Ishikawa (cell line): ENCODE data around the gene PATE3.

ENCODE experiments used
- CEBPB ChIP-seq: IDR thresholded peaks from 2 replicates; pipeline ENCODE4 v1.6.1; 2012
- CREB1 ChIP-seq: IDR thresholded peaks from 2 replicates; pipeline ENCODE4 v1.6.1; 2012; ENCODE audit warnings: low read depth
- EGR1 ChIP-seq: IDR thresholded peaks from 2 replicates; pipeline ENCODE4 v1.6.1; 2012
- FOXM1 ChIP-seq: IDR thresholded peaks from 2 replicates; pipeline ENCODE4 v1.6.1; 2012; ENCODE audit warnings: low read depth, borderline replicate concordance
- MAX ChIP-seq: IDR thresholded peaks from 2 replicates; pipeline ENCODE4 v1.6.1; 2012
- NFIC ChIP-seq: IDR thresholded peaks from 2 replicates; pipeline ENCODE4 v1.6.1; 2012
- RAD21 ChIP-seq: IDR thresholded peaks from 2 replicates; pipeline ENCODE4 v1.6.1; 2012; ENCODE audit warnings: low read depth
- TAF1 ChIP-seq: IDR thresholded peaks from 2 replicates; pipeline ENCODE4 v1.6.1; 2012; ENCODE audit warnings: low read depth, mild to moderate bottlenecking
- TEAD4 ChIP-seq: IDR thresholded peaks from 2 replicates; pipeline ENCODE4 v1.6.1; 2012
- ZBTB7A ChIP-seq: IDR thresholded peaks from 2 replicates; pipeline ENCODE4 v1.6.1; 2012; ENCODE audit warnings: low read depth
- TF ChIP-seq, protein P1 (sequence below): IDR thresholded peaks from 2 replicates; pipeline ENCODE4 v1.6.1; 2012

PATE3 gene

DNA sequence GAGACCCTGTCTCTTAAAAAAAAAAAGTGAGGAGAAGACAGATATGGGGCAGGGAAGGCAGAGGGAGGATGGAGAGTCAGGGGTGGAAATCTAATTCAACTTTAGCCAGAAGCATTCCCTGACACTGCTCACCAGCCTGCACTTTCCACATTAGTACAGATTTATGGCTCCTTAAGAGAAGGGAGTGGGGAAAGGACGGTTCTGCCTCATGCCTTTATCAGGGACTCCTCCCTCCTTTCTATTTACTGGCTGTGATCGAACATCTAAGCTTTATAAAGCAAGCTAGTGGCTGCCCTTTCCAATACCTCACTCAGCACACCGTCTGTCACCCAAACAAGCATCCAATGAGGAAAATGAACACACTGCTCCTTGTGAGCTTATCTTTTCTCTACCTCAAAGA lies 45.1 kb downstream of the PATE3 start, which contains the start of gene PATE4:
Gene PATE4, plus strand, starts transcription at position 301 of the 400 bp plus-strand sequence. Its CDS starts 44 bp downstream, at position 345.
- TF ChIP-seq CREB1 (no peak), CEBPB (no peak), RAD21 (no peak), MAX (no peak), ZBTB7A (no peak), EGR1 (no peak)

DNA sequence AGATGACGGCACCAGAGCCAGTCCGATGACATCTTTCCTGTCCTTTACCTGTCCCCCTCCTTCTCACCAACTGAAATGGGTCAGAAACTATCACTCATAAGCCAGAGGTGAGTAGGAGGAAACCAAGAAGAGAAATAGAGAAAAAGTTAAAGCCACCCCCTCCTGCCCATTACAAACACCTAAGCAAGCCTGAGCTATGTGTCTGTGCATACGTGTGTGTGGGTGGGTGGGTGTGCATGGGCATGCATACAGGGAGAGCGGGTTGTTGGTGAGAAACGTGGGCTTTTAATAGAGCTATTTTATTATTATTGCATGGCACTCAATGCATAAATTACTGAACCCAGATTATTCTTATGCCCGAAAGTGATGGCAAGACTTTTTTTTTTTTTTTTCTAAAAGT lies 47.8 kb downstream of the PATE3 start:
- no peak for TF ChIP-seq RAD21
- TF ChIP-seq, protein P1, sequence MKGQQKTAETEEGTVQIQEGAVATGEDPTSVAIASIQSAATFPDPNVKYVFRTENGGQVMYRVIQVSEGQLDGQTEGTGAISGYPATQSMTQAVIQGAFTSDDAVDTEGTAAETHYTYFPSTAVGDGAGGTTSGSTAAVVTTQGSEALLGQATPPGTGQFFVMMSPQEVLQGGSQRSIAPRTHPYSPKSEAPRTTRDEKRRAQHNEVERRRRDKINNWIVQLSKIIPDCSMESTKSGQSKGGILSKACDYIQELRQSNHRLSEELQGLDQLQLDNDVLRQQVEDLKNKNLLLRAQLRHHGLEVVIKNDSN = no peak
- TF ChIP-seq ZBTB7A = no peak
- TF ChIP-seq FOXM1 = no peak
- no peak for TF ChIP-seq CEBPB
- TF ChIP-seq EGR1 = no peak
- TF ChIP-seq TEAD4 = no peak
- no peak for TF ChIP-seq NFIC
- no peak for TF ChIP-seq TAF1
